HEK293 (cell line): ENCODE measurements around the gene MAGEA2.
"Not testable (repeated sequence)": the region's sequence is repeated elsewhere in the genome, so short reads cannot be mapped to it uniquely, and the experiment has no call there.

ENCODE experiments used
- CTCF ChIA-PET: fragments of 350-600 bp; formaldehyde crosslinking; extraction: SDS; loops from one replicate; lab custom pipeline; 2021; ENCODE audit warnings: antibody characterized with exemption; lab: Yijun Ruan, JAX
- POLR2A ChIA-PET: fragments of 300-600 bp; formaldehyde crosslinking; extraction: SDS; loops from one replicate; lab custom pipeline; 2020; ENCODE audit warnings: antibody characterized with exemption, inconsistent platforms; lab: Yijun Ruan, JAX
- H3K27ac ChIP-seq: fragments of 200-500 bp; sonication (Bioruptor generic); 2 replicates; pipeline ENCODE4 v1.5.1; 2014; ENCODE audit warnings: low read depth, low read length, control low read depth, inconsistent platforms; ENCODE audit errors: extremely low read depth
- H3K36me3 ChIP-seq, 2 experiments: fragments of 200-500 bp in 1 of 2; sonication (Bioruptor generic) in 1 of 2; 1 replicate in 1 of 2; 2 replicates in 1 of 2; pipeline ENCODE4 v1.5.1; 2014 to 2017; ENCODE audit warnings: inconsistent platforms in 2 of 2, low read length in 2 of 2; ENCODE audit not compliant: control insufficient read depth in 2 of 2, insufficient read depth in 1 of 2
- H3K4me1 ChIP-seq: fragments of 200-500 bp; sonication (Bioruptor generic); 2 replicates; pipeline ENCODE4 v1.5.1; 2014; ENCODE audit warnings: mild to moderate bottlenecking, low read length, inconsistent platforms; ENCODE audit not compliant: control insufficient read depth, insufficient read depth
- H3K4me3 ChIP-seq: 2 replicates; pipeline ENCODE4 v1.5.1; 2011; ENCODE audit warnings: low read depth, mild to moderate bottlenecking, control low read depth, low read length, moderate library complexity
- H3K9me3 ChIP-seq: fragments of 200-500 bp; sonication (Bioruptor generic); 2 replicates; pipeline ENCODE4 v1.5.1; 2014; ENCODE audit warnings: low read depth, low read length, inconsistent platforms; ENCODE audit not compliant: control insufficient read depth, insufficient read depth
- FEZF1 ChIP-seq: fragments of 450-650 bp; formaldehyde crosslinking; IDR thresholded peaks from 2 replicates; pipeline ENCODE4 v1.5.1; 2016; ENCODE audit warnings: missing biosample characterization, missing genetic modification characterization
- GLIS1 ChIP-seq: fragments of 450-650 bp; formaldehyde crosslinking; IDR thresholded peaks from 2 replicates; pipeline ENCODE4 v1.5.1; 2016; ENCODE audit warnings: missing biosample characterization, missing genetic modification characterization
- PRDM6 ChIP-seq: fragments of 450-650 bp; formaldehyde crosslinking; IDR thresholded peaks from 2 replicates; pipeline ENCODE4 v1.5.1; 2017; ENCODE audit warnings: missing biosample characterization, missing genetic modification characterization
- REST ChIP-seq: fragments of 450-650 bp; formaldehyde crosslinking; IDR thresholded peaks from 2 replicates; pipeline ENCODE4 v1.5.1; 2016; ENCODE audit warnings: missing biosample characterization, missing genetic modification characterization
- ZBTB48 ChIP-seq: fragments of 450-650 bp; formaldehyde crosslinking; IDR thresholded peaks from 2 replicates; pipeline ENCODE4 v1.5.1; 2016; ENCODE audit warnings: missing biosample characterization, missing genetic modification characterization
- ZNF19 ChIP-seq: fragments of 450-650 bp; formaldehyde crosslinking; IDR thresholded peaks from 2 replicates; pipeline ENCODE4; 2016; ENCODE audit warnings: missing biosample characterization, missing genetic modification characterization, low read depth
- ZNF302 ChIP-seq: fragments of 450-650 bp; formaldehyde crosslinking; IDR thresholded peaks from 2 replicates; pipeline ENCODE4 v1.5.1; 2016; ENCODE audit warnings: missing biosample characterization, missing genetic modification characterization, low read depth
- ZNF48 ChIP-seq: fragments of 450-650 bp; formaldehyde crosslinking; IDR thresholded peaks from 2 replicates; pipeline ENCODE4 v1.5.1; 2016; ENCODE audit warnings: missing biosample characterization, missing genetic modification characterization
- ZNF518A ChIP-seq: fragments of 450-650 bp; formaldehyde crosslinking; conservative IDR thresholded peaks from 2 replicates; pipeline ENCODE4 v1.5.1; 2016; ENCODE audit warnings: low read depth, missing biosample characterization, missing genetic modification characterization
- ZNF549 ChIP-seq: fragments of 450-650 bp; IDR thresholded peaks from 2 replicates; pipeline ENCODE4 v1.5.1; 2018; ENCODE audit warnings: missing biosample characterization, missing genetic modification characterization, mild to moderate bottlenecking, inconsistent platforms, moderate library complexity
- ZNF585B ChIP-seq: fragments of 450-650 bp; formaldehyde crosslinking; IDR thresholded peaks from 2 replicates; pipeline ENCODE4 v1.5.1; 2016; ENCODE audit warnings: missing biosample characterization, missing genetic modification characterization
- ZNF707 ChIP-seq: fragments of 450-650 bp; formaldehyde crosslinking; IDR thresholded peaks from 2 replicates; pipeline ENCODE4 v1.5.1; 2016; ENCODE audit warnings: missing biosample characterization, missing genetic modification characterization
- ZNF785 ChIP-seq: fragments of 450-650 bp; formaldehyde crosslinking; IDR thresholded peaks from 2 replicates; pipeline ENCODE4 v1.5.1; 2016; ENCODE audit warnings: missing biosample characterization, missing genetic modification characterization
- ZSCAN16 ChIP-seq: fragments of 450-650 bp; formaldehyde crosslinking; IDR thresholded peaks from 2 replicates; pipeline ENCODE4 v1.5.1; 2016; ENCODE audit warnings: missing biosample characterization, missing genetic modification characterization

MAGEA2 gene

GRCh38 chrX:152735101-152735500, 18.5 kb downstream of the MAGEA2 start:
- Histone ChIP-seq H3K4me1 (no peaks in the 10 kb centered on the region), H3K4me3 (no peak overlapping the region), H3K9me3 (no peaks in the 10 kb centered on the region), H3K27ac (no peak overlapping the region), H3K36me3 (no peaks in the 10 kb centered on the region)
- POLR2A ChIA-PET: no interaction called here
- CTCF ChIA-PET: no interaction called here
- TF ChIP-seq ZNF19 (no peak), ZNF48 (tag by site-specific recombination) (no peak), GLIS1 (tag by site-specific recombination) (no peak), ZNF518A (tag by site-specific recombination) (no peak), FEZF1 (tag by site-specific recombination) (no peak), ZNF302 (tag by site-specific recombination) (no peak), ZNF707 (tag by site-specific recombination) (no peak), ZNF585B (tag by site-specific recombination) (no peak), ZNF785 (tag by site-specific recombination) (no peak)

DNA sequence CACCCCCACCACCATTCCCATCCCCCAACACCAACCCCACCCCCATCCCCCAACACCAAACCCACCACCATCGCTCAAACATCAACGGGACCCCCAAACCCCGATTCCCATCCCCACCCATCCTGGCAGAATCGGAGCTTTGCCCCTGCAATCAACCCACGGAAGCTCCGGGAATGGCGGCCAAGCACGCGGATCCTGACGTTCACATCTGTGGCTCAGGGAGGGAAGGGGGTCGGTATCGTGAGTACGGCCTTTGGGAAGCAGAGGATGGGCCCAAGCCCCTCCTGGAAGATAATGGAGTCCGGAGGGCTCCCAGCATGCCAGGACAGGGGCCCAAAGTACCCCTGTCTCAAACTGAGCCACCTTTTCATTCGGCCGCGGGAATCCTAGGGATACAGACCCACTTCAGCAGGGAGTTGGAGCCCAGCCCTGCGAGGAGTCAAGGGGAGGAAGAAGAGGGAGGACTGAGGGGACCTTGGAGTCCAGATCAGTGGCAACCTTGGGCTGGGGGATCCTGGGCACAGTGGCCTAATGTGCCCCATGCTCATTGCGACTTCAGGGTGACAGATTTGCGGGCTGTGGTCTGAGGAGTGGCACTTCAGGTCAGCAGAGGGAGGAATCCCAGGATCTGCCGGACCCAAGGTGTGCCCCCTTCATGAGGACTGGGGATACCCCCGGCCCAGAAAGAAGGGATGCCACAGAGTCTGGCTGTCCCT, 19.3 kb downstream of the MAGEA2 start:
- H3K36me3 ChIP-seq, CTCF ChIA-PET, H3K4me1 ChIP-seq, H3K9me3 ChIP-seq, POLR2A ChIA-PET, H3K27ac ChIP-seq, H3K4me3 ChIP-seq: not testable (repeated sequence)

GRCh38 chrX:152733261-152733975, 20.2 kb downstream of the MAGEA2 start, which contains the start of the genes CSAG1 and MAGEA12:
CSAG1 (minus strand) TSS chrX:152733721; CDS start chrX:152732460, 1,261 bp downstream.
MAGEA12 (plus strand) TSS chrX:152733757; CDS start chrX:152736162, 2,405 bp downstream.
- Histone ChIP-seq H3K9me3 (no peaks in the 10 kb centered on the region), H3K36me3 (no peaks in the 10 kb centered on the region), H3K27ac (no peak within 1 kb of the TSS), H3K4me1 (no peaks in the 10 kb centered on the region)
- POLR2A ChIA-PET: no interaction called here
- no peak for TF ChIP-seq ZSCAN16 (tag by site-specific recombination)
- no peak for TF ChIP-seq ZBTB48 (tag by site-specific recombination)
- no peak for TF ChIP-seq PRDM6 (tag by site-specific recombination)
- TF ChIP-seq ZNF549 (tag by site-specific recombination): no peak
- no peak for TF ChIP-seq REST
- TF ChIP-seq, all 188 proteins: peak for 0
- H3K4me3 ChIP-seq: no peak within 1 kb of the TSS
- CTCF ChIA-PET: no interaction called here
